GM12878 (cell line): ENCODE data around the gene NCAM1.

Experiments used
- BRCA1 ChIP-seq: IDR thresholded peaks from 2 replicates; pipeline ENCODE4 v1.6.1; 2011; ENCODE audit warnings: low read depth, low read length, improper control_type of control experiment
- CHD2 ChIP-seq: IDR thresholded peaks from 2 replicates; pipeline ENCODE4 v1.6.1; 2011; ENCODE audit warnings: low read depth, low read length, improper control_type of control experiment, borderline replicate concordance
- E4F1 ChIP-seq: fragments of 450-650 bp; IDR thresholded peaks from 2 replicates; pipeline ENCODE4 v1.6.1; 2018; ENCODE audit warnings: borderline replicate concordance, mild to moderate bottlenecking; ENCODE audit not compliant: partially characterized antibody
- NFYB ChIP-seq: IDR thresholded peaks from 2 replicates; pipeline ENCODE4 v1.6.1; 2011; ENCODE audit warnings: low read depth, mild to moderate bottlenecking, low read length, improper control_type of control experiment, moderate library complexity; ENCODE audit not compliant: insufficient read depth
- POLR2A ChIP-seq: IDR thresholded peaks from 2 replicates; pipeline ENCODE4 v1.6.1; 2011; ENCODE audit warnings: low read depth, mild to moderate bottlenecking, low read length
- TBL1XR1 ChIP-seq: IDR thresholded peaks from 2 replicates; pipeline ENCODE4 v1.6.1; 2012; ENCODE audit warnings: low read depth, low read length, improper control_type of control experiment
- TF ChIP-seq, protein P1 (sequence below): IDR thresholded peaks from 2 replicates; pipeline ENCODE4 v1.6.1; 2012; ENCODE audit warnings: low read length, inconsistent platforms
- TF ChIP-seq, protein P2 (sequence below): fragments of 450-650 bp; IDR thresholded peaks from 2 replicates; pipeline ENCODE4 v1.6.1; 2017; ENCODE audit warnings: antibody characterized with exemption, mild to moderate bottlenecking, moderate library complexity

GRCh38 chr11:113269636-113270035, 308.4 kb downstream of the NCAM1 start:
- no peak for TF ChIP-seq POLR2A
- TF ChIP-seq CHD2 = no peak
- TF ChIP-seq, protein P1, sequence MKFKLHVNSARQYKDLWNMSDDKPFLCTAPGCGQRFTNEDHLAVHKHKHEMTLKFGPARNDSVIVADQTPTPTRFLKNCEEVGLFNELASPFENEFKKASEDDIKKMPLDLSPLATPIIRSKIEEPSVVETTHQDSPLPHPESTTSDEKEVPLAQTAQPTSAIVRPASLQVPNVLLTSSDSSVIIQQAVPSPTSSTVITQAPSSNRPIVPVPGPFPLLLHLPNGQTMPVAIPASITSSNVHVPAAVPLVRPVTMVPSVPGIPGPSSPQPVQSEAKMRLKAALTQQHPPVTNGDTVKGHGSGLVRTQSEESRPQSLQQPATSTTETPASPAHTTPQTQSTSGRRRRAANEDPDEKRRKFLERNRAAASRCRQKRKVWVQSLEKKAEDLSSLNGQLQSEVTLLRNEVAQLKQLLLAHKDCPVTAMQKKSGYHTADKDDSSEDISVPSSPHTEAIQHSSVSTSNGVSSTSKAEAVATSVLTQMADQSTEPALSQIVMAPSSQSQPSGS = no peak
- no peak for TF ChIP-seq E4F1
- no peak for TF ChIP-seq NFYB
- TF ChIP-seq, protein P2, sequence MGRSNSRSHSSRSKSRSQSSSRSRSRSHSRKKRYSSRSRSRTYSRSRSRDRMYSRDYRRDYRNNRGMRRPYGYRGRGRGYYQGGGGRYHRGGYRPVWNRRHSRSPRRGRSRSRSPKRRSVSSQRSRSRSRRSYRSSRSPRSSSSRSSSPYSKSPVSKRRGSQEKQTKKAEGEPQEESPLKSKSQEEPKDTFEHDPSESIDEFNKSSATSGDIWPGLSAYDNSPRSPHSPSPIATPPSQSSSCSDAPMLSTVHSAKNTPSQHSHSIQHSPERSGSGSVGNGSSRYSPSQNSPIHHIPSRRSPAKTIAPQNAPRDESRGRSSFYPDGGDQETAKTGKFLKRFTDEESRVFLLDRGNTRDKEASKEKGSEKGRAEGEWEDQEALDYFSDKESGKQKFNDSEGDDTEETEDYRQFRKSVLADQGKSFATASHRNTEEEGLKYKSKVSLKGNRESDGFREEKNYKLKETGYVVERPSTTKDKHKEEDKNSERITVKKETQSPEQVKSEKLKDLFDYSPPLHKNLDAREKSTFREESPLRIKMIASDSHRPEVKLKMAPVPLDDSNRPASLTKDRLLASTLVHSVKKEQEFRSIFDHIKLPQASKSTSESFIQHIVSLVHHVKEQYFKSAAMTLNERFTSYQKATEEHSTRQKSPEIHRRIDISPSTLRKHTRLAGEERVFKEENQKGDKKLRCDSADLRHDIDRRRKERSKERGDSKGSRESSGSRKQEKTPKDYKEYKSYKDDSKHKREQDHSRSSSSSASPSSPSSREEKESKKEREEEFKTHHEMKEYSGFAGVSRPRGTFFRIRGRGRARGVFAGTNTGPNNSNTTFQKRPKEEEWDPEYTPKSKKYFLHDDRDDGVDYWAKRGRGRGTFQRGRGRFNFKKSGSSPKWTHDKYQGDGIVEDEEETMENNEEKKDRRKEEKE = no peak
- no peak for TF ChIP-seq BRCA1
- no peak for TF ChIP-seq TBL1XR1
